K562 (cell line): Measurements from ENCODE around the gene CARM1. TPM values are rescaled to one million over a fixed set of nuclear protein-coding genes. Genes with fewer than 3 reads are reported as not detected.
A peak's percentile ranks its signal among the peaks of the same experiment; 100 is the strongest.

Source experiments
- ARID2 ChIP-seq: fragments of 450-650 bp; IDR thresholded peaks from 2 replicates; pipeline ENCODE4 v1.6.1; 2017; ENCODE audit warnings: antibody characterized with exemption, mild to moderate bottlenecking
- CAMTA2 ChIP-seq: fragments of 250-450 bp; sonication (Bioruptor Pico); conservative IDR thresholded peaks from 2 replicates; pipeline ENCODE4 v1.5.1; 2022
- CBFA2T3 ChIP-seq: fragments of 450-650 bp; IDR thresholded peaks from 2 replicates; pipeline ENCODE4 v1.6.1; 2017
- ELF2 ChIP-seq: fragments of 250-450 bp; sonication (Bioruptor Pico); IDR thresholded peaks from 2 replicates; pipeline ENCODE4 v1.5.0; 2021; ENCODE audit warnings: mild to moderate bottlenecking
- MYBL2 ChIP-seq, 2 experiments: fragments of 450-650 bp in 1 of 2; sonication (generic) in 1 of 2; formaldehyde crosslinking in 1 of 2; IDR thresholded peaks; 2 replicates each; pipeline versions ENCODE4 v1.6.1 to v1.8.1; 2017 to 2022; ENCODE audit warnings: borderline replicate concordance in 1 of 2, inconsistent platforms in 1 of 2, low read depth in 1 of 2, mild to moderate bottlenecking in 1 of 2, missing genetic modification reagents in 1 of 2, moderate library complexity in 1 of 2
- NBN ChIP-seq: fragments of 450-650 bp; IDR thresholded peaks from 2 replicates; pipeline ENCODE4 v1.6.1; 2016; ENCODE audit warnings: low read depth, mild to moderate bottlenecking
- NR4A1 ChIP-seq, 2 experiments: fragments of 250-450 bp in 1 of 2; fragments of 450-650 bp in 1 of 2; sonication (Bioruptor Pico) in 1 of 2; IDR thresholded peaks; 2 replicates each; pipeline versions ENCODE4 v1.4.0 to v1.6.1; 2016 to 2020; ENCODE audit warnings: mild to moderate bottlenecking in 2 of 2, missing compliant biosample characterization in 1 of 2, missing genetic modification characterization in 1 of 2, moderate library complexity in 1 of 2
- POU5F1 ChIP-seq: fragments of 150-350 bp; IDR thresholded peaks from 2 replicates; pipeline ENCODE4 v1.6.1; 2014; ENCODE audit warnings: borderline replicate concordance, low read length, low read depth, mild to moderate bottlenecking; ENCODE audit not compliant: partially characterized antibody
- PTTG1 ChIP-seq: fragments of 450-650 bp; IDR thresholded peaks from 2 replicates; pipeline ENCODE4 v1.6.1; 2016; ENCODE audit warnings: low read depth, mild to moderate bottlenecking, missing genetic modification characterization, missing compliant biosample characterization
- RUNX1 ChIP-seq: sonication (generic); IDR thresholded peaks from 2 replicates; pipeline ENCODE4 v1.6.1; 2016; ENCODE audit warnings: antibody characterized with exemption, low read depth
- TEAD2 ChIP-seq: fragments of 450-650 bp; IDR thresholded peaks from 2 replicates; pipeline ENCODE4 v1.6.1; 2016; ENCODE audit warnings: missing genetic modification characterization, control low read depth, missing compliant biosample characterization
- ZNF143 ChIP-seq: sonication (generic); formaldehyde crosslinking; IDR thresholded peaks from 2 replicates; pipeline ENCODE4 v1.9.0; 2022; ENCODE audit warnings: mild to moderate bottlenecking, missing genetic modification reagents
- ZNF445 ChIP-seq: fragments of 250-450 bp; sonication (Bioruptor Pico); IDR thresholded peaks from 2 replicates; pipeline ENCODE4 v1.4.0; 2020; ENCODE audit warnings: low read depth, mild to moderate bottlenecking, moderate library complexity
- ZNF696 ChIP-seq: fragments of 250-450 bp; sonication (Bioruptor Pico); conservative IDR thresholded peaks from 2 replicates; pipeline ENCODE4 v1.4.0; 2020; ENCODE audit warnings: mild to moderate bottlenecking, moderate library complexity
- ZNF75A ChIP-seq: fragments of 450-650 bp; formaldehyde crosslinking; IDR thresholded peaks from 2 replicates; pipeline ENCODE4 v1.4.0; 2020; ENCODE audit warnings: mild to moderate bottlenecking
- ZNF77 ChIP-seq: fragments of 250-450 bp; sonication (Bioruptor Pico); IDR thresholded peaks from 2 replicates; pipeline ENCODE4 v1.5.0; 2020
- polyA plus RNA-seq, 8 experiments: library from polyadenylated mRNA; depleted of rRNA in 4 of 8; stranded (reverse) in 5 of 8; unstranded in 3 of 8; fragments of >200 nt; fragmentation: Nextera tagmentation in 2 of 8; fragmentation: Illumina TruSeq in 1 of 8; extraction: Ambion mirVana in 2 of 8; extraction: Trizol in 1 of 8; gene quantifications; 2 replicates each; pipeline versions ENCODE4 v1.2.1 to v1.2.3, GENCODE V29; 2011 to 2014; ENCODE audit warnings: inconsistent platforms in 1 of 8, missing spikeins in 1 of 8
- total RNA-seq, 7 experiments: library from RNA; depleted of rRNA in 6 of 7; stranded (reverse); fragments of >200 nt in 6 of 7; fragmentation: Illumina TruSeq in 2 of 7; extraction: Trizol in 2 of 7; gene quantifications; 2 replicates each; pipeline versions ENCODE4 v1.2.1 to v1.2.3, GENCODE V29; 2011 to 2021; ENCODE audit warnings: low replicate concordance in 1 of 7
- TF ChIP-seq, protein P1 (sequence below): fragments of 250-450 bp; sonication (Bioruptor Pico); IDR thresholded peaks from 2 replicates; pipeline ENCODE4 v1.4.0; 2020; ENCODE audit warnings: mild to moderate bottlenecking, moderate library complexity, borderline replicate concordance
- TF ChIP-seq, protein P2 (sequence below): fragments of 450-650 bp; formaldehyde crosslinking; IDR thresholded peaks from 2 replicates; pipeline ENCODE4 v1.4.0; 2022; ENCODE audit warnings: missing genetic modification characterization
- TF ChIP-seq, protein P3 (sequence below): fragments of 450-650 bp; formaldehyde crosslinking; IDR thresholded peaks from 2 replicates; pipeline ENCODE4 v1.4.0; 2022; ENCODE audit warnings: mild to moderate bottlenecking, moderate library complexity
- TF ChIP-seq, protein P4 (sequence below): IDR thresholded peaks from 2 replicates; pipeline ENCODE4 v1.6.1; 2011; ENCODE audit not compliant: insufficient read length; ENCODE audit errors: extremely low read depth
- TF ChIP-seq, protein P5 (sequence below): fragments of 250-450 bp; sonication (Bioruptor Pico); IDR thresholded peaks from 2 replicates; pipeline ENCODE4 v1.8.0; 2022; ENCODE audit warnings: inconsistent platforms

CARM1 gene
- total and polyA plus RNA-seq, 9 of the 15 experiments (the other 6 are each of a cell fraction or from before 2014, with no cell fraction given): 0.36 to 86.0 (median 29.7) TPM

DNA sequence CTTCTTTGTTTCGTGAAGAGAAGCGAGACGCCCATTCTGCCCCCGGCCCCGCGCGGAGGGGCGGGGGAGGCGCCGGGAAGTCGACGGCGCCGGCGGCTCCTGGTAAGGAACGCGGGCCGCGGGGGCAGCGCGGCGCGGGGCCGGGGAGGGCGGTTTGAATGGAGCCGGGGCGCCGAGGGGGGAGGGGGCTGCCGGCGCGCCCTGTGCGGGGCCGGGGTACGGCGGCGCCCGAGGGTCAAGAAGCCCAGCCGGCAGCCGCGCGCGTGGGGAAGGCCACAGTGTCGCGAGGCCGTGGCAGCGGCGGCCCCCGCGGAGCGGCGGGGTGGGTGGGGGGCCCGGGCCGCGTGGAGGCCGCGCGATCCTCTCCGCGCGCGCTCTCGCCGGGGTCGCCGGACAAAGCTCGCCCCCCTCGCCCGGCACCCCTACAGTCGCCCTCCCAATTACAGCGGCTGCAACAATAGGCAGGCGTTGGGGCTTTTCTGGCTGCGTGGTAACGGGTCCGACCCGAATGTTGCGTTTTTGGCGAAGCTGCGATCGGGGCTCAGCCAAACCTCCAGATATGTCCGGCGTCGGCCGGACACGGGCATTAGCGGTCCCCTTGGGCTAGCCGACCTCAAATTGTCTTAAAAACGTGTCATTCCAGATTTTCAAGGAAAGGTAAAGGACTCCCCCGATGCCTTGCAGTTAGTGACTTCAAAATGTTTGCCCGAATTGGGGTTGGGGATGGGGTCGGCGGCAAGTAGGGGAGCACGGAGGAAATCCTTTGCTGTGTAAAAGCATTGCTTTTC, 89.9 kb downstream of the CARM1 start (continued):
- TF ChIP-seq, protein P1, sequence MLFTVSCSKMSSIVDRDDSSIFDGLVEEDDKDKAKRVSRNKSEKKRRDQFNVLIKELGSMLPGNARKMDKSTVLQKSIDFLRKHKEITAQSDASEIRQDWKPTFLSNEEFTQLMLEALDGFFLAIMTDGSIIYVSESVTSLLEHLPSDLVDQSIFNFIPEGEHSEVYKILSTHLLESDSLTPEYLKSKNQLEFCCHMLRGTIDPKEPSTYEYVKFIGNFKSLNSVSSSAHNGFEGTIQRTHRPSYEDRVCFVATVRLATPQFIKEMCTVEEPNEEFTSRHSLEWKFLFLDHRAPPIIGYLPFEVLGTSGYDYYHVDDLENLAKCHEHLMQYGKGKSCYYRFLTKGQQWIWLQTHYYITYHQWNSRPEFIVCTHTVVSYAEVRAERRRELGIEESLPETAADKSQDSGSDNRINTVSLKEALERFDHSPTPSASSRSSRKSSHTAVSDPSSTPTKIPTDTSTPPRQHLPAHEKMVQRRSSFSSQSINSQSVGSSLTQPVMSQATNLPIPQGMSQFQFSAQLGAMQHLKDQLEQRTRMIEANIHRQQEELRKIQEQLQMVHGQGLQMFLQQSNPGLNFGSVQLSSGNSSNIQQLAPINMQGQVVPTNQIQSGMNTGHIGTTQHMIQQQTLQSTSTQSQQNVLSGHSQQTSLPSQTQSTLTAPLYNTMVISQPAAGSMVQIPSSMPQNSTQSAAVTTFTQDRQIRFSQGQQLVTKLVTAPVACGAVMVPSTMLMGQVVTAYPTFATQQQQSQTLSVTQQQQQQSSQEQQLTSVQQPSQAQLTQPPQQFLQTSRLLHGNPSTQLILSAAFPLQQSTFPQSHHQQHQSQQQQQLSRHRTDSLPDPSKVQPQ (CRISPR knock-in tag): no peak
- TF ChIP-seq CAMTA2 (CRISPR knock-in tag) (0 out of 2 replicates have a peak, but pooled peaks have one; percentile 12), ELF2 (CRISPR knock-in tag) (no peak), ZNF75A (no peak), NBN (no peak), POU5F1 (no peak), ZNF696 (CRISPR knock-in tag) (no peak), ZNF77 (CRISPR knock-in tag) (no peak), RUNX1 (no peak), PTTG1 (tag) (no peak), ARID2 (no peak), MYBL2 (IDR thresholded peaks at IDR 0.05; ENCODE audit: low read depth) (no peak), MYBL2 (CRISPR knock-in tag; IDR thresholded peaks at IDR 0.05; ENCODE audit: borderline replicate concordance) (no peak), CBFA2T3 (no peak), ZNF143 (CRISPR knock-in tag) (no peak), TEAD2 (tag) (no peak), NR4A1 (CRISPR knock-in tag; IDR thresholded peaks at IDR 0.05) (no peak), NR4A1 (tag; IDR thresholded peaks at IDR 0.05) (no peak), ZNF445 (CRISPR knock-in tag) (no peak)
- TF ChIP-seq, protein P2, sequence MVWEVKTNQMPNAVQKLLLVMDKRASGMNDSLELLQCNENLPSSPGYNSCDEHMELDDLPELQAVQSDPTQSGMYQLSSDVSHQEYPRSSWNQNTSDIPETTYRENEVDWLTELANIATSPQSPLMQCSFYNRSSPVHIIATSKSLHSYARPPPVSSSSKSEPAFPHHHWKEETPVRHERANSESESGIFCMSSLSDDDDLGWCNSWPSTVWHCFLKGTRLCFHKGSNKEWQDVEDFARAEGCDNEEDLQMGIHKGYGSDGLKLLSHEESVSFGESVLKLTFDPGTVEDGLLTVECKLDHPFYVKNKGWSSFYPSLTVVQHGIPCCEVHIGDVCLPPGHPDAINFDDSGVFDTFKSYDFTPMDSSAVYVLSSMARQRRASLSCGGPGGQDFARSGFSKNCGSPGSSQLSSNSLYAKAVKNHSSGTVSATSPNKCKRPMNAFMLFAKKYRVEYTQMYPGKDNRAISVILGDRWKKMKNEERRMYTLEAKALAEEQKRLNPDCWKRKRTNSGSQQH (CRISPR knock-in tag): no peak
- TF ChIP-seq, protein P3, sequence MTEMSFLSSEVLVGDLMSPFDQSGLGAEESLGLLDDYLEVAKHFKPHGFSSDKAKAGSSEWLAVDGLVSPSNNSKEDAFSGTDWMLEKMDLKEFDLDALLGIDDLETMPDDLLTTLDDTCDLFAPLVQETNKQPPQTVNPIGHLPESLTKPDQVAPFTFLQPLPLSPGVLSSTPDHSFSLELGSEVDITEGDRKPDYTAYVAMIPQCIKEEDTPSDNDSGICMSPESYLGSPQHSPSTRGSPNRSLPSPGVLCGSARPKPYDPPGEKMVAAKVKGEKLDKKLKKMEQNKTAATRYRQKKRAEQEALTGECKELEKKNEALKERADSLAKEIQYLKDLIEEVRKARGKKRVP (CRISPR knock-in tag): no peak
- TF ChIP-seq, protein P4, sequence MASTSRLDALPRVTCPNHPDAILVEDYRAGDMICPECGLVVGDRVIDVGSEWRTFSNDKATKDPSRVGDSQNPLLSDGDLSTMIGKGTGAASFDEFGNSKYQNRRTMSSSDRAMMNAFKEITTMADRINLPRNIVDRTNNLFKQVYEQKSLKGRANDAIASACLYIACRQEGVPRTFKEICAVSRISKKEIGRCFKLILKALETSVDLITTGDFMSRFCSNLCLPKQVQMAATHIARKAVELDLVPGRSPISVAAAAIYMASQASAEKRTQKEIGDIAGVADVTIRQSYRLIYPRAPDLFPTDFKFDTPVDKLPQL: no peak
- TF ChIP-seq, protein P5, sequence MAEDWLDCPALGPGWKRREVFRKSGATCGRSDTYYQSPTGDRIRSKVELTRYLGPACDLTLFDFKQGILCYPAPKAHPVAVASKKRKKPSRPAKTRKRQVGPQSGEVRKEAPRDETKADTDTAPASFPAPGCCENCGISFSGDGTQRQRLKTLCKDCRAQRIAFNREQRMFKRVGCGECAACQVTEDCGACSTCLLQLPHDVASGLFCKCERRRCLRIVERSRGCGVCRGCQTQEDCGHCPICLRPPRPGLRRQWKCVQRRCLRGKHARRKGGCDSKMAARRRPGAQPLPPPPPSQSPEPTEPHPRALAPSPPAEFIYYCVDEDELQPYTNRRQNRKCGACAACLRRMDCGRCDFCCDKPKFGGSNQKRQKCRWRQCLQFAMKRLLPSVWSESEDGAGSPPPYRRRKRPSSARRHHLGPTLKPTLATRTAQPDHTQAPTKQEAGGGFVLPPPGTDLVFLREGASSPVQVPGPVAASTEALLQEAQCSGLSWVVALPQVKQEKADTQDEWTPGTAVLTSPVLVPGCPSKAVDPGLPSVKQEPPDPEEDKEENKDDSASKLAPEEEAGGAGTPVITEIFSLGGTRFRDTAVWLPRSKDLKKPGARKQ (CRISPR knock-in tag): no peak
